Brain (organoid and tissue), 1 donor: ENCODE data around the gene STK31. TPM values are rescaled to one million over a fixed set of nuclear protein-coding genes. Genes with fewer than 3 reads are reported as not detected.

Experiments
- polyA plus RNA-seq: library from polyadenylated mRNA; stranded (reverse); fragments of 350-450 nt; fragmentation: Illumina TruSeq; extraction: RNeasy Lipid Tissue Mini Kit (QIAGEN cat#74804); gene quantifications from one replicate; pipeline ENCODE4 v1.2.3, GENCODE V29; 2015; ENCODE audit warnings: low read depth, low replicate concordance; ENCODE audit not compliant: insufficient read depth

Gene STK31
- polyA plus RNA-seq, 1 donor from 2014 or later: not detected

Other genes starting within 250 kb of the STK31 start
- gene IGF2BP3, start 239.7 kb upstream of the STK31 start, polyA plus RNA-seq: not detected
- 23.0 TPM for gene TRA2A, start 178.2 kb upstream of the STK31 start, polyA plus RNA-seq
- 4.2 TPM for gene CCDC126, start 112.8 kb upstream of the STK31 start, polyA plus RNA-seq
- 21.0 TPM for gene FAM221A, start 30.0 kb upstream of the STK31 start, polyA plus RNA-seq